HPDE6-E6E7 (cell line): ENCODE data around the gene NAP1L5.

Experiments used
- DNase-seq: peaks from one replicate; pipeline ENCODE4 v3.0.0; 2011; ENCODE audit warnings: missing footprints; ENCODE audit errors: extremely low spot score

Gene NAP1L5

GRCh38 chr4:88660446-88661294, 37.0 kb downstream of the NAP1L5 start:
- no peak for DNase-seq

- no peak for DNase-seq
These were observed 37.8 kb downstream of the NAP1L5 start for GRCh38 chr4:88659890-88660208.

GRCh38 chr4:88659055-88659889, 38.4 kb downstream of the NAP1L5 start:
- DNase-seq = peak; percentile 66

GRCh38 chr4:88655226-88655625, 42.4 kb downstream of the NAP1L5 start:
- no peak for DNase-seq

GRCh38 chr4:88653371-88653946, 44.2 kb downstream of the NAP1L5 start:
- no peak for DNase-seq

GRCh38 chr4:88649716-88650115, 47.9 kb downstream of the NAP1L5 start:
- no peak for DNase-seq

GRCh38 chr4:88646528-88647280, 50.9 kb downstream of the NAP1L5 start:
- DNase-seq = peak; percentile 20

- DNase-seq = no peak
These were observed 51.6 kb downstream of the NAP1L5 start for GRCh38 chr4:88645994-88646393.
